ENCODE data around the gene SULF2.

Gene SULF2

DNA sequence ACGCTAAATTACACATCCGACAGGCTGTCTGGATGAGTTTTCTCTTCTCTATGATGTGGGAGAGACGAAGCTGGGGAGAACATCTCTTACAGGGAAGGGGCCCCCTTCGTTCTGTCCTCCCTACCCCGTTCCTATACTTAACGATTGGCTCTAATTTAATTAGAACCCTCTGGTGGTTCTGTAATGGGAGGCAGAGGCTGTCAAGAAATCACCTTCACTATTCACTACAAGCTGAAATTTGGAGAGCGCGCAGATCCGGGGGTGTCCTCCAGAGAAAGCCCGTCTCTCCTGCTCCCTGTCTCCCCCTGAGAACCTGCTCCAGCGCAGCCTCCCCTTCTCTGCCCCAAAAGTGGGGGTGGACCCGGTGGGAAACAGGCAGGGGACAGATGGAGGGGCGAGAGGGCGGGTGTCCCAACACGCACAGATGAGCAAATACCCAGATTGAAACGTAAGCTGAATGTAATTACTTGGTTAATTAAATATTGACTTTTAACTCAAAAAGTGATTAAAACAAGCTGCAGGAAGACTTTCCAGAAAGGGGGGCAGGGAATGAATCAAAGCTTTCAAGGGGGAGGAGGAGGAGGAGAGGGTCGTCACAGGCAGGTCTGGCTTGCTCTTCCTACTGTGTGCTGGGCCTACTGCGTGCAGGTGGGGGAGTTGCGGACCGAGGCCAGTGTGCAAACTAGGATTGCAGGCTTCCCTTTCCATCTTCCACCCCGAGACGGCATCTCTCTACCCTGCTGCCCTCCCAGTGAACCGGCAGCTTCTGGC lies 1.3 kb downstream of the SULF2 start:
- TF ChIP-seq, protein P1, sequence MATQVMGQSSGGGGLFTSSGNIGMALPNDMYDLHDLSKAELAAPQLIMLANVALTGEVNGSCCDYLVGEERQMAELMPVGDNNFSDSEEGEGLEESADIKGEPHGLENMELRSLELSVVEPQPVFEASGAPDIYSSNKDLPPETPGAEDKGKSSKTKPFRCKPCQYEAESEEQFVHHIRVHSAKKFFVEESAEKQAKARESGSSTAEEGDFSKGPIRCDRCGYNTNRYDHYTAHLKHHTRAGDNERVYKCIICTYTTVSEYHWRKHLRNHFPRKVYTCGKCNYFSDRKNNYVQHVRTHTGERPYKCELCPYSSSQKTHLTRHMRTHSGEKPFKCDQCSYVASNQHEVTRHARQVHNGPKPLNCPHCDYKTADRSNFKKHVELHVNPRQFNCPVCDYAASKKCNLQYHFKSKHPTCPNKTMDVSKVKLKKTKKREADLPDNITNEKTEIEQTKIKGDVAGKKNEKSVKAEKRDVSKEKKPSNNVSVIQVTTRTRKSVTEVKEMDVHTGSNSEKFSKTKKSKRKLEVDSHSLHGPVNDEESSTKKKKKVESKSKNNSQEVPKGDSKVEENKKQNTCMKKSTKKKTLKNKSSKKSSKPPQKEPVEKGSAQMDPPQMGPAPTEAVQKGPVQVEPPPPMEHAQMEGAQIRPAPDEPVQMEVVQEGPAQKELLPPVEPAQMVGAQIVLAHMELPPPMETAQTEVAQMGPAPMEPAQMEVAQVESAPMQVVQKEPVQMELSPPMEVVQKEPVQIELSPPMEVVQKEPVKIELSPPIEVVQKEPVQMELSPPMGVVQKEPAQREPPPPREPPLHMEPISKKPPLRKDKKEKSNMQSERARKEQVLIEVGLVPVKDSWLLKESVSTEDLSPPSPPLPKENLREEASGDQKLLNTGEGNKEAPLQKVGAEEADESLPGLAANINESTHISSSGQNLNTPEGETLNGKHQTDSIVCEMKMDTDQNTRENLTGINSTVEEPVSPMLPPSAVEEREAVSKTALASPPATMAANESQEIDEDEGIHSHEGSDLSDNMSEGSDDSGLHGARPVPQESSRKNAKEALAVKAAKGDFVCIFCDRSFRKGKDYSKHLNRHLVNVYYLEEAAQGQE (IDR thresholded peaks at IDR 0.05; ENCODE audit: low read depth), result no peak
- TF ChIP-seq FOXM1 (IDR thresholded peaks at IDR 0.05; ENCODE audit: borderline replicate concordance, low read depth) (no peak), EP300 (IDR thresholded peaks at IDR 0.05; ENCODE audit: borderline replicate concordance) (no peak), CREB1 (IDR thresholded peaks at IDR 0.05; ENCODE audit: low read depth) (no peak), NFIC (IDR thresholded peaks at IDR 0.05) (no peak), CEBPB (IDR thresholded peaks at IDR 0.05) (no peak), YY1 (IDR thresholded peaks at IDR 0.05; ENCODE audit: low read depth) (no peak), RAD21 (IDR thresholded peaks at IDR 0.05; ENCODE audit: low read depth) (no peak), TAF1 (IDR thresholded peaks at IDR 0.05; ENCODE audit: low read depth) (no peak), ZBTB7A (IDR thresholded peaks at IDR 0.05; ENCODE audit: low read depth) (no peak), TCF12 (IDR thresholded peaks at IDR 0.05; ENCODE audit: low read depth) (no peak), TEAD4 (IDR thresholded peaks at IDR 0.05) (no peak)
- TF ChIP-seq, protein P2, sequence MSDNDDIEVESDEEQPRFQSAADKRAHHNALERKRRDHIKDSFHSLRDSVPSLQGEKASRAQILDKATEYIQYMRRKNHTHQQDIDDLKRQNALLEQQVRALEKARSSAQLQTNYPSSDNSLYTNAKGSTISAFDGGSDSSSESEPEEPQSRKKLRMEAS (IDR thresholded peaks at IDR 0.05), result no peak
- TF ChIP-seq, protein P3, sequence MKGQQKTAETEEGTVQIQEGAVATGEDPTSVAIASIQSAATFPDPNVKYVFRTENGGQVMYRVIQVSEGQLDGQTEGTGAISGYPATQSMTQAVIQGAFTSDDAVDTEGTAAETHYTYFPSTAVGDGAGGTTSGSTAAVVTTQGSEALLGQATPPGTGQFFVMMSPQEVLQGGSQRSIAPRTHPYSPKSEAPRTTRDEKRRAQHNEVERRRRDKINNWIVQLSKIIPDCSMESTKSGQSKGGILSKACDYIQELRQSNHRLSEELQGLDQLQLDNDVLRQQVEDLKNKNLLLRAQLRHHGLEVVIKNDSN (IDR thresholded peaks at IDR 0.05), result no peak

DNA sequence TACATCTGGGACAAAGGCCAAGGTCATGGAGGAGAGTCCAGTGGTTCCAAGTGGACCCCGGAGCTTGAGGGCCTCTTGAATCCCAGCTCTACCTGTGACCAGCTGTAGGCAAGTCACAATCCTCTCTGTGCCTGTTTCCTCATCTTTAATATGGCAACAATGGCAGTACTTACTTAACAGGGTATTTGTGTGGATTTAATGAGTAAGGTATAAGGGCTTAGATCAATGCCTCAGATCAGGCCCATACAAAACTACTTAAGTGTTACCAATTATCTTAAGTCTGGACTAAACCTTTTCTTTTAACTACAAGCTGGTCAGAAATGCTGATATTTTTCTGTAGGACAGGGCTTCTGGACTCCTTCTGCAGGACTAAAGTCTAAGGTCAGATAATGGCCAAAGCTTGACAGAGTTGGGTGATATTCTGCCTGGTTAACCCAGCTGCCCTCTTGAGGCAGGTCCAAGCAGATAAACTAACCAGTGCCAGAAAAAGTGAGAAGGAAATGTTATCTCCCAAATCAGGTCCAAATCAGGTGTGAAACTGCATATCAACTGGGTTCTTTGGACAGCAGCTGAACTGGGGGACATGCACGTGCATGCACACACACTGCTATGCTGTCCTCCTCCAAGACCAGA lies 2.2 kb downstream of the SULF2 start:
- TF ChIP-seq RAD21 (IDR thresholded peaks at IDR 0.05; ENCODE audit: low read depth) (no peak), EGR1 (IDR thresholded peaks at IDR 0.05) (no peak), TEAD4 (IDR thresholded peaks at IDR 0.05) (no peak), YY1 (IDR thresholded peaks at IDR 0.05; ENCODE audit: low read depth) (no peak), TCF12 (IDR thresholded peaks at IDR 0.05; ENCODE audit: low read depth) (no peak), ZBTB7A (IDR thresholded peaks at IDR 0.05; ENCODE audit: low read depth) (no peak), CEBPB (IDR thresholded peaks at IDR 0.05) (no peak), NFIC (IDR thresholded peaks at IDR 0.05) (no peak), CREB1 (IDR thresholded peaks at IDR 0.05; ENCODE audit: low read depth) (no peak), EP300 (IDR thresholded peaks at IDR 0.05; ENCODE audit: borderline replicate concordance) (no peak), TAF1 (IDR thresholded peaks at IDR 0.05; ENCODE audit: low read depth) (no peak), FOXM1 (IDR thresholded peaks at IDR 0.05; ENCODE audit: borderline replicate concordance, low read depth) (no peak)
- TF ChIP-seq, protein P2 (IDR thresholded peaks at IDR 0.05), result no peak
- TF ChIP-seq, protein P1 (IDR thresholded peaks at IDR 0.05; ENCODE audit: low read depth), result no peak
- TF ChIP-seq, protein P3 (IDR thresholded peaks at IDR 0.05), result no peak

DNA sequence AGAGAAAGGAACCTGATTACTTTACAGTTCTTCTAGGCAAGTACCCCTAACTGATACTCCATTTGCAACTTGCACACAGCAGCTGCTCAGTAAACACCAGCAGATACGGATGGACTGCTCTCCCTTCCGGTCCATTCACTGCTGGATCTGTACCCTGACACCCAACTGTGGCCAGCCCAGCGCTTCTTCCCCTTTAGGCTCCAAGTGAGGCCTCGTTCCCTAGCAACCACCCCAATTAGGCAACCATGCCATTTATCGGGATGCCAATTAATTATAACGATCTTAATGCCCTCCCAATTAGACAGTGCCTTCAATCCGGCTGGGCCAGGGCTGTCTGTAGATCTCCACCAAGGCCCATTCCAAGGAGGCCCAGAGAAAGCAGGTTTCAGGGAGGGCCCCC lies 3.2 kb downstream of the SULF2 start:
- TF ChIP-seq, protein P3 (IDR thresholded peaks at IDR 0.05), result no peak
- TF ChIP-seq TEAD4 (IDR thresholded peaks at IDR 0.05), result no peak
- no peak for TF ChIP-seq EP300 (IDR thresholded peaks at IDR 0.05; ENCODE audit: borderline replicate concordance)
- no peak for TF ChIP-seq CREB1 (IDR thresholded peaks at IDR 0.05; ENCODE audit: low read depth)
- TF ChIP-seq, protein P1 (IDR thresholded peaks at IDR 0.05; ENCODE audit: low read depth), result no peak
- TF ChIP-seq NFIC (IDR thresholded peaks at IDR 0.05), result no peak
- TF ChIP-seq FOXM1 (IDR thresholded peaks at IDR 0.05; ENCODE audit: borderline replicate concordance, low read depth), result no peak
- TF ChIP-seq CEBPB (IDR thresholded peaks at IDR 0.05), result no peak
- no peak for TF ChIP-seq EGR1 (IDR thresholded peaks at IDR 0.05)
- TF ChIP-seq RAD21 (IDR thresholded peaks at IDR 0.05; ENCODE audit: low read depth), result no peak
- no peak for TF ChIP-seq YY1 (IDR thresholded peaks at IDR 0.05; ENCODE audit: low read depth)
- no peak for TF ChIP-seq TAF1 (IDR thresholded peaks at IDR 0.05; ENCODE audit: low read depth)
- no peak for TF ChIP-seq TCF12 (IDR thresholded peaks at IDR 0.05; ENCODE audit: low read depth)
- TF ChIP-seq, protein P2 (IDR thresholded peaks at IDR 0.05), result no peak
- no peak for TF ChIP-seq ZBTB7A (IDR thresholded peaks at IDR 0.05; ENCODE audit: low read depth)
